Subcutaneous abdominal adipose tissue (tissue), 5 donors: Measurements from ENCODE around the gene COL16A1.

Experiments used
- H3K27ac ChIP-seq: one replicate; pipeline ENCODE4 v1.7.0; 2013; ENCODE audit warnings: low read depth, mild to moderate bottlenecking, inconsistent platforms, low read length, moderate library complexity
- H3K27me3 ChIP-seq, 5 donors: one replicate each; pipeline ENCODE4 v1.7.0; 2013; ENCODE audit warnings: low read length in 5 of 5, inconsistent platforms in 1 of 5; ENCODE audit not compliant: control insufficient read depth in 5 of 5, insufficient read depth in 4 of 5
- H3K36me3 ChIP-seq, 5 donors: one replicate each; pipeline ENCODE4 v1.7.0; 2013; ENCODE audit warnings: low read length in 5 of 5; ENCODE audit not compliant: control insufficient read depth in 5 of 5, insufficient read depth in 5 of 5
- H3K4me1 ChIP-seq, 5 donors: one replicate each; pipeline ENCODE4 v1.7.0; 2013; ENCODE audit warnings: low read length in 5 of 5, mild to moderate bottlenecking in 3 of 5, moderate library complexity in 1 of 5; ENCODE audit not compliant: control insufficient read depth in 5 of 5, insufficient read depth in 5 of 5
- H3K4me3 ChIP-seq, 5 donors: one replicate each; pipeline ENCODE4 v1.7.0; 2013; ENCODE audit warnings: low read length in 5 of 5, low read depth in 1 of 5
- H3K9ac ChIP-seq, 5 donors: one replicate each; pipeline ENCODE4 v1.7.0; 2013; ENCODE audit warnings: low read length in 5 of 5, mild to moderate bottlenecking in 4 of 5, moderate library complexity in 3 of 5
- H3K9me3 ChIP-seq, 5 donors: one replicate each; pipeline ENCODE4 v1.7.0; 2013; ENCODE audit warnings: low read length in 5 of 5; ENCODE audit not compliant: control insufficient read depth in 5 of 5
- donor health status: healthy.
- donor health status: healthy.
- donor health status: healthy.
- donor health status: healthy.
- donor health status: healthy.

COL16A1 gene

GRCh38 chr1:31652891-31653499 is 50.8 kb downstream of the COL16A1 start:
- Histone ChIP-seq H3K4me3 (no peak overlapping the region), H3K36me3 (peaks cover 0 to 23% (median 7%) of the 10 kb centered on the region in 5 donors), H3K27me3 (no peaks in the 10 kb centered on the region), H3K27ac (no peak overlapping the region), H3K9me3 (no peaks in the 10 kb centered on the region), H3K9ac (no peak overlapping the region), H3K4me1 (peaks cover 0 to 26% (median 3%) of the 10 kb centered on the region in 5 donors)

GRCh38 chr1:31651766-31652165 is 52.1 kb downstream of the COL16A1 start:
- H3K36me3 ChIP-seq = peaks cover 0 to 18% (median 3%) of the 10 kb centered on the region in 5 donors
- no peak overlapping the region for H3K27ac ChIP-seq
- no peak overlapping the region for H3K4me3 ChIP-seq
- no peaks in the 10 kb centered on the region for H3K27me3 ChIP-seq
- no peaks in the 10 kb centered on the region for H3K9me3 ChIP-seq
- H3K9ac ChIP-seq = no peak overlapping the region
- peaks cover 0 to 31% (median 3%) of the 10 kb centered on the region in 5 donors for H3K4me1 ChIP-seq

- Histone ChIP-seq H3K36me3 (peaks cover 0 to 15% (median 3%) of the 10 kb centered on the region in 5 donors), H3K9ac (no peak overlapping the region), H3K4me3 (no peak overlapping the region), H3K27ac (no peak overlapping the region), H3K9me3 (no peaks in the 10 kb centered on the region), H3K4me1 (peaks cover 0 to 31% (median 3%) of the 10 kb centered on the region in 5 donors), H3K27me3 (no peaks in the 10 kb centered on the region)
Observed at GRCh38 chr1:31651089-31651420, 52.8 kb downstream of the COL16A1 start.

DNA sequence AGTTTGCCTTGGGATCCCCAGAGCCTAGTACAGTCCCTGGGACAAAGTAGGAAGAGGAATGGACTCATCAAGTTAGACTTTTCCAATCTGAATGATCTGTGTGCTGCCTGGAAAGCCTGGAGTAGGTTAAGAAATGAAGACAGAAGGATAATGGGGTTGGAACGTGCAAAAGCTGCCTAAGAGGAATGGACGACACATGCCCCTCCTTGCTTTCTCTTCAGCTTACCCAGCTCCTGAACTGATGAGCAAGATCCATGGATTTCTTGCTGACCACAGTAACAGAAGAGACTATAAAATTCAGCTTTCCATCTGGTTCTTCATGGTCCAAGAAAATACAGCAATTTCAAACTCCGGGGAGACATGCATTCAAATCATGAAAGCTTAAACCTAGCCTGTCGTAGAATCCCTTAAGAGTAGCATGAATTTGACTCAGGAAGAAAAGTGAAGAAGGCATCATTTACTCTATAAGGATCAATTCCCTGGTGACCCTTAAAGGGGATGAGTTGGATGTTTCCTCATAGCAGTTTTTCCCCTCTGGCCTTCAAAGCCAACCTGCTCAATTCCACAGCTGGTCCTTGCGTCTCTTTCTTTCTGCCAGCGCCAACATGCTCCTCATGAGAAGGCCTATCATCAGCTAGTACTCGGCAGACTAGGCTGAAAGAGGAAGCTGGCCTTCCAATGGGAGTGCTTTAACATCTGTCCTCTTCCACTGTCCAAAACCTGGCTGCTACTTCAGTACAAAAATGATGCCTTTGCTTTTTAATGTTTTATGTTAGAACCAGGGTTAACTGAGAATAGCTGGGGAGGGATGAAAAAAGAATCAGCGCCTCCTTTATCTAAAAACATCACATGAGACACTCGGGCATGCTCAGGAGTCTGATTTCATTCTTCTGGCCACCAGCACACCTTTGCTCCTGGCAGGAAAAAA is 53.4 kb downstream of the COL16A1 start:
- no peak overlapping the region for H3K27ac ChIP-seq
- peaks cover 3 to 36% (median 5%) of the 10 kb centered on the region in 5 donors for H3K4me1 ChIP-seq
- H3K9me3 ChIP-seq = no peaks in the 10 kb centered on the region
- peaks cover 0 to 13% (median under 1%) of the 10 kb centered on the region in 5 donors for H3K36me3 ChIP-seq
- no peaks in the 10 kb centered on the region for H3K27me3 ChIP-seq
- H3K9ac ChIP-seq = no peak overlapping the region
- H3K4me3 ChIP-seq = no peak overlapping the region

GRCh38 chr1:31648641-31649357 is 55.0 kb downstream of the COL16A1 start:
- Histone ChIP-seq H3K9ac (no peak overlapping the region), H3K9me3 (no peaks in the 10 kb centered on the region), H3K36me3 (peaks cover 0 to 11% (median 0%) of the 10 kb centered on the region in 5 donors), H3K27ac (peak overlapping the region; percentile 5), H3K4me1 (peaks cover 5 to 43% (median 12%) of the 10 kb centered on the region in 5 donors), H3K27me3 (no peaks in the 10 kb centered on the region), H3K4me3 (no peak overlapping the region)

GRCh38 chr1:31648190-31648589 is 55.6 kb downstream of the COL16A1 start:
- Histone ChIP-seq H3K27me3 (no peaks in the 10 kb centered on the region), H3K9ac (no peak overlapping the region), H3K4me3 (no peak overlapping the region), H3K4me1 (peaks cover 11 to 50% (median 19%) of the 10 kb centered on the region in 5 donors), H3K27ac (peak overlapping the region; percentile 5), H3K9me3 (no peaks in the 10 kb centered on the region), H3K36me3 (peaks cover 0 to 6% (median 0%) of the 10 kb centered on the region in 5 donors)

DNA sequence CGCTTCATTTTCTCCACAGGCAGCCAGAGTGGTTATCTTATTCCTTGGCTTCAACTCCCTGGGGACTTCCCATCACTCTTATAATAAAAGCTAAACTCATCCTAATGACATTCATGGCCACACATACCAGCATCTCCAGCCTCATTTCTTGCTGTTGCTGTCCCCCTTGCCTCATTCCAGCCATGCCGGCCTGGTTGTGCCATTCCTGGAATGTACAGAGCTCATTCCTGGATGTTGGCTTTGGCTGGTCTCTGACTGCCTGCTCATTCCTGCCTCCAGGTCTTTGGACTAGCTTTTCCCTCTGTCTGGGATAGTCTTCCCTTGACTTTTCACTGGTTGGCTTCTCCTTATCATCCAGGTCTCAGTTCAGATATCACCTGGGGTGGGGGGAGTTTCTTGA is 56.7 kb downstream of the COL16A1 start:
- H3K27ac ChIP-seq = no peak overlapping the region
- H3K36me3 ChIP-seq = no peaks in the 10 kb centered on the region
- no peak overlapping the region for H3K4me3 ChIP-seq
- H3K27me3 ChIP-seq = no peaks in the 10 kb centered on the region
- H3K4me1 ChIP-seq = peaks cover 11 to 50% (median 19%) of the 10 kb centered on the region in 5 donors
- H3K9me3 ChIP-seq = no peaks in the 10 kb centered on the region
- H3K9ac ChIP-seq = no peak overlapping the region

DNA sequence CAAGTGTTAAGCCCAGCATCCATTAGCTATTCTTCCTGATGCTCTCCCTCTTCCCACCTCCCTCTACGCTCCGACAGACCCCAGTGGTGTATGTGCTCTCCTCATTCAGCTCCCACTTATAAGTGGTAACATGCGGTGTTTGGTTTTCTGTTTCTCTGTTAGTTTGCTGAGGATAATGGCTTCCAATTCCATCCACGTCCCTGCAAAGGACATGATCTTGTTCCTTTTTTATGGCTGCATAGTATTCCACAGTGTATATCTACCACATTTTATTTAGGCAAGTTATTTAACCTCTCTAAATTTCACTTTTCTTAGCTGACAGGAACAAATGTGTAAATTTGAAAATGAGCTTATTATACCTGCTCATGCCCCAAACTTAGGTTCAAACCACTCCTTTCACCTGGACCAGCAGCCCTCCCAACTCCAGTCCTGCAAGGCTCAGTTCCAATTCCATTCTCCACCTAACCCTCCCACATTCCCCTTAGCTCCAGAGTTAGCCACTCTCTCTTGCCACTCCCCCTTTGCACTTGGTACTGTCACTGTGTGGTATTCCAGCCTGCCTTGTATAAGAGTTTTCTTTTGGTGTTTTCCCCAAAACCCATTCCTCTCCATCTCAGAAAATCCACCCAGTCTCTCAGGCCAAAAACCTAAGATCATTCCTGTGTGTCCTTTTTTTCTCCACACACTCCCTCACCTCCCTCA is 57.4 kb downstream of the COL16A1 start:
- Histone ChIP-seq H3K27ac (no peak overlapping the region), H3K4me3 (no peak overlapping the region), H3K27me3 (no peaks in the 10 kb centered on the region), H3K9me3 (no peaks in the 10 kb centered on the region), H3K36me3 (no peaks in the 10 kb centered on the region), H3K4me1 (peaks cover 8 to 53% (median 19%) of the 10 kb centered on the region in 5 donors), H3K9ac (no peak overlapping the region)

- Histone ChIP-seq H3K27ac (peak overlapping the region; percentile 97), H3K9me3 (no peaks in the 10 kb centered on the region), H3K9ac (peak overlapping the region; percentile 16 to 99 (median 92)), H3K4me1 (peaks cover 8 to 51% (median 19%) of the 10 kb centered on the region in 5 donors), H3K27me3 (no peaks in the 10 kb centered on the region), H3K4me3 (peak overlapping the region; percentile 92 to 99 (median 95)), H3K36me3 (peaks cover 0 to 2% (median 0%) of the 10 kb centered on the region in 5 donors)
Observed at GRCh38 chr1:31645274-31645568, 58.6 kb downstream of the COL16A1 start.
